Measurements from ENCODE around the gene DHRSX. TPM values are rescaled to one million over a fixed set of nuclear protein-coding genes. Genes with fewer than 3 reads are reported as not detected.
"Not testable (repeated sequence)": the region's sequence is repeated elsewhere in the genome, so short reads cannot be mapped to it uniquely, and the experiment has no call there.

The DHRSX gene
- total RNA-seq, 1 experiment from 2014 or later: 14.0 TPM

GRCh38 chrX:2313864-2314640 lies 186.7 kb downstream of the DHRSX start:
- Histone ChIP-seq H3K27me3 (ENCODE audit: low read length) (no peaks in the 10 kb centered on the region), H2AFZ (ENCODE audit: low read length) (no peak overlapping the region), H3K36me3 (ENCODE audit: insufficient read depth, low read length) (no peaks in the 10 kb centered on the region), H3K9me2 (replicated peaks; ENCODE audit: insufficient read depth, low read length) (no peaks in the 10 kb centered on the region), H3K27ac (ENCODE audit: low read length) (no peak overlapping the region), H3K4me1 (ENCODE audit: low read length) (no peaks in the 10 kb centered on the region), H3K9ac (ENCODE audit: low read length) (no peak overlapping the region), H3K4me2 (ENCODE audit: low read depth, low read length, poor library complexity, severe bottlenecking) (no peak overlapping the region), H3K79me2 (ENCODE audit: low read length) (no peaks in the 10 kb centered on the region), H3K9me3 (ENCODE audit: low read length) (no peaks in the 10 kb centered on the region; the same call in 1 of the 2 replicates), H3K4me3 (ENCODE audit: low read length) (no peak overlapping the region), H4K20me1 (ENCODE audit: insufficient read depth, low read depth, low read length) (no peaks in the 10 kb centered on the region)
- DNase-seq: no peak

GRCh38 chrX:2312061-2312591 lies 188.7 kb downstream of the DHRSX start:
- H3K79me2 ChIP-seq (ENCODE audit: low read length); H4K20me1 ChIP-seq (ENCODE audit: insufficient read depth, low read depth, low read length); H3K9me2 ChIP-seq (replicated peaks; ENCODE audit: insufficient read depth, low read length); H3K27me3 ChIP-seq (ENCODE audit: low read length); H3K4me1 ChIP-seq (ENCODE audit: low read length); H3K27ac ChIP-seq (ENCODE audit: low read length); H3K9me3 ChIP-seq (ENCODE audit: low read length); H2AFZ ChIP-seq (ENCODE audit: low read length); H3K9ac ChIP-seq (ENCODE audit: low read length); DNase-seq; H3K4me3 ChIP-seq (ENCODE audit: low read length); H3K4me2 ChIP-seq (ENCODE audit: low read depth, low read length, poor library complexity, severe bottlenecking); H3K36me3 ChIP-seq (ENCODE audit: insufficient read depth, low read length): not testable (repeated sequence)

- H3K4me2 ChIP-seq (ENCODE audit: low read depth, low read length, poor library complexity, severe bottlenecking): no peak overlapping the region
- no peaks in the 10 kb centered on the region for H3K4me1 ChIP-seq (ENCODE audit: low read length)
- no peaks in the 10 kb centered on the region for H3K9me2 ChIP-seq (replicated peaks; ENCODE audit: insufficient read depth, low read length)
- H3K9me3 ChIP-seq (ENCODE audit: low read length): no peaks in the 10 kb centered on the region; the same call in none of the 2 replicates
- no peaks in the 10 kb centered on the region for H3K36me3 ChIP-seq (ENCODE audit: insufficient read depth, low read length)
- no peak overlapping the region for H2AFZ ChIP-seq (ENCODE audit: low read length)
- no peak overlapping the region for H3K4me3 ChIP-seq (ENCODE audit: low read length)
- no peaks in the 10 kb centered on the region for H4K20me1 ChIP-seq (ENCODE audit: insufficient read depth, low read depth, low read length)
- no peaks in the 10 kb centered on the region for H3K79me2 ChIP-seq (ENCODE audit: low read length)
- H3K27ac ChIP-seq (ENCODE audit: low read length): no peak overlapping the region
- DNase-seq: no peak
- no peaks in the 10 kb centered on the region for H3K27me3 ChIP-seq (ENCODE audit: low read length)
- no peak overlapping the region for H3K9ac ChIP-seq (ENCODE audit: low read length)
These were observed 189.3 kb downstream of the DHRSX start for GRCh38 chrX:2311501-2311900.

GRCh38 chrX:2301901-2302300 lies 198.9 kb downstream of the DHRSX start:
- no peak for DNase-seq
- no peak overlapping the region for H3K9ac ChIP-seq (ENCODE audit: low read length)

GRCh38 chrX:2299871-2300270 lies 200.9 kb downstream of the DHRSX start:
- Histone ChIP-seq H3K36me3 (ENCODE audit: insufficient read depth, low read length) (no peaks in the 10 kb centered on the region), H3K9me2 (replicated peaks; ENCODE audit: insufficient read depth, low read length) (no peaks in the 10 kb centered on the region), H3K27ac (ENCODE audit: low read length) (no peak overlapping the region), H3K9me3 (ENCODE audit: low read length) (peaks cover 6% of the 10 kb centered on the region), H4K20me1 (ENCODE audit: insufficient read depth, low read depth, low read length) (no peaks in the 10 kb centered on the region), H3K79me2 (ENCODE audit: low read length) (no peaks in the 10 kb centered on the region), H3K4me3 (ENCODE audit: low read length) (no peak overlapping the region), H3K4me1 (ENCODE audit: low read length) (no peaks in the 10 kb centered on the region), H3K9ac (ENCODE audit: low read length) (no peak overlapping the region), H2AFZ (ENCODE audit: low read length) (no peak overlapping the region), H3K4me2 (ENCODE audit: low read depth, low read length, poor library complexity, severe bottlenecking) (no peak overlapping the region), H3K27me3 (ENCODE audit: low read length) (no peaks in the 10 kb centered on the region)
- DNase-seq: no peak

More at GRCh38 chrX:2301901-2302300, 198.9 kb downstream of the DHRSX start:
- Histone ChIP-seq H3K9me2 (replicated peaks; ENCODE audit: insufficient read depth, low read length) (no peaks in the 10 kb centered on the region), H2AFZ (ENCODE audit: low read length) (no peak overlapping the region), H3K4me1 (ENCODE audit: low read length) (no peaks in the 10 kb centered on the region), H3K9me3 (ENCODE audit: low read length) (no peaks in the 10 kb centered on the region), H3K79me2 (ENCODE audit: low read length) (no peaks in the 10 kb centered on the region), H3K27me3 (ENCODE audit: low read length) (no peaks in the 10 kb centered on the region), H3K4me3 (ENCODE audit: low read length) (no peak overlapping the region), H4K20me1 (ENCODE audit: insufficient read depth, low read depth, low read length) (no peaks in the 10 kb centered on the region), H3K36me3 (ENCODE audit: insufficient read depth, low read length) (no peaks in the 10 kb centered on the region), H3K27ac (ENCODE audit: low read length) (no peak overlapping the region), H3K4me2 (ENCODE audit: low read depth, low read length, poor library complexity, severe bottlenecking) (no peak overlapping the region)

GRCh38 chrX:2286731-2287130 lies 214.0 kb downstream of the DHRSX start:
- Histone ChIP-seq H3K4me1 (ENCODE audit: low read length) (no peaks in the 10 kb centered on the region), H3K9ac (ENCODE audit: low read length) (no peak overlapping the region), H3K9me2 (replicated peaks; ENCODE audit: insufficient read depth, low read length) (no peaks in the 10 kb centered on the region), H3K9me3 (ENCODE audit: low read length) (peaks cover 10% of the 10 kb centered on the region), H3K27me3 (ENCODE audit: low read length) (no peaks in the 10 kb centered on the region), H3K4me3 (ENCODE audit: low read length) (no peak overlapping the region), H3K79me2 (ENCODE audit: low read length) (no peaks in the 10 kb centered on the region), H3K27ac (ENCODE audit: low read length) (no peak overlapping the region), H2AFZ (ENCODE audit: low read length) (no peak overlapping the region), H3K4me2 (ENCODE audit: low read depth, low read length, poor library complexity, severe bottlenecking) (no peak overlapping the region), H3K36me3 (ENCODE audit: insufficient read depth, low read length) (no peaks in the 10 kb centered on the region), H4K20me1 (ENCODE audit: insufficient read depth, low read depth, low read length) (no peaks in the 10 kb centered on the region)
- DNase-seq: no peak

- Histone ChIP-seq H3K79me2 (ENCODE audit: low read length) (no peaks in the 10 kb centered on the region), H3K36me3 (ENCODE audit: insufficient read depth, low read length) (no peaks in the 10 kb centered on the region), H3K9me2 (replicated peaks; ENCODE audit: insufficient read depth, low read length) (no peaks in the 10 kb centered on the region), H3K9me3 (ENCODE audit: low read length) (peaks cover 10% of the 10 kb centered on the region), H4K20me1 (ENCODE audit: insufficient read depth, low read depth, low read length) (no peaks in the 10 kb centered on the region), H2AFZ (ENCODE audit: low read length) (no peak overlapping the region), H3K4me3 (ENCODE audit: low read length) (no peak overlapping the region), H3K27ac (ENCODE audit: low read length) (no peak overlapping the region), H3K4me2 (ENCODE audit: low read depth, low read length, poor library complexity, severe bottlenecking) (no peak overlapping the region), H3K4me1 (ENCODE audit: low read length) (no peaks in the 10 kb centered on the region), H3K27me3 (ENCODE audit: low read length) (no peaks in the 10 kb centered on the region), H3K9ac (ENCODE audit: low read length) (no peak overlapping the region)
- DNase-seq: no peak
These were observed 216.2 kb downstream of the DHRSX start for GRCh38 chrX:2284601-2285000.

GRCh38 chrX:2284133-2284532 lies 216.6 kb downstream of the DHRSX start:
- Histone ChIP-seq H3K4me2 (ENCODE audit: low read depth, low read length, poor library complexity, severe bottlenecking) (no peak overlapping the region), H3K4me1 (ENCODE audit: low read length) (no peaks in the 10 kb centered on the region)

More at GRCh38 chrX:2284133-2284532, 216.6 kb downstream of the DHRSX start:
- H3K36me3 ChIP-seq (ENCODE audit: insufficient read depth, low read length): no peaks in the 10 kb centered on the region
- no peak for DNase-seq
- H3K27ac ChIP-seq (ENCODE audit: low read length): no peak overlapping the region
- no peaks in the 10 kb centered on the region for H3K9me2 ChIP-seq (replicated peaks; ENCODE audit: insufficient read depth, low read length)
- H3K9ac ChIP-seq (ENCODE audit: low read length): no peak overlapping the region
- H3K79me2 ChIP-seq (ENCODE audit: low read length): no peaks in the 10 kb centered on the region
- H3K9me3 ChIP-seq (ENCODE audit: low read length): peaks cover 10% of the 10 kb centered on the region
- no peaks in the 10 kb centered on the region for H4K20me1 ChIP-seq (ENCODE audit: insufficient read depth, low read depth, low read length)
- H2AFZ ChIP-seq (ENCODE audit: low read length): no peak overlapping the region
- no peaks in the 10 kb centered on the region for H3K27me3 ChIP-seq (ENCODE audit: low read length)
- no peak overlapping the region for H3K4me3 ChIP-seq (ENCODE audit: low read length)
